ENCODE measurements around the gene DCAF4.
"Not testable (repeated sequence)": the region's sequence is repeated elsewhere in the genome, so short reads cannot be mapped to it uniquely, and the experiment has no call there.

Gene DCAF4

DNA sequence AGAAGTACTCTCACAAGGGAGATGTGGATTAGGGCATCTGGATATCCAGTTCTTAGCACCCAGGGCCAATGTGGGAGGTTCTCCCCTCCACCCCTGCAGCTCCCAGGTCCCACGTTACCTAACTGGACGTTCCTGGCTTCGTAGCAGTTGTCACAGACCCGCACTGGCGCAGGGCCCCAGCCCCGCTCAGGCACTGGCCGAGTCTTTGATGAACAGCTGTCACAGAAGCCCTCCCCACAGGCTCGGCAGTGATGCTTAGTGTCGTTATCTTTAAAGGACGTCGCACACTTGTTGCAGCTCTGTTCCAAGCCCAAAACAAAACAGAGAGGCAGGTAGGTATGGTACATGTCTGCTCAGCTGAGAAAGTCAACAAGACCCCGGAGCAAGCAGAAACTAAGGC lies 48.4 kb downstream of the DCAF4 start:
- DNase-seq: no peak

DNA sequence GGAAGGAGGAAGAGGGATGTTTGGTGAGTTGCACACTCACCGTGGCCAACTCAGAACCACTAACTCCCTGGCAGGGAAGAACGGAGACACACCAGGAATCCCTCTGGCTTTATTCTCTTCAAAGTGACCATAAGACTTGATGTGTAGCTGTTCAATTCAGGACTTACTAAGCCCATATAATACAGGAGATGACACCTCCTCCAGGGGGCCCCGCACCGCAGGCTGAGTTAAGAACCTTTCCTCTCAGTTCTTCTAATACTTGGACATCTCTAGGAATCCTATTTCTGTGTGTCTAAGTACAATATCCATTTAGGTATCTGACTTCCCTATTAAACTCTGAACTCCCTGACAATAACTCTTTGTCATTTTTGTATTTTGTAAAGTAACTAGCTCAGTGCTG lies 49.5 kb downstream of the DCAF4 start:
- peak in 1 of 2 experiments; percentile 4 for DNase-seq

DNA sequence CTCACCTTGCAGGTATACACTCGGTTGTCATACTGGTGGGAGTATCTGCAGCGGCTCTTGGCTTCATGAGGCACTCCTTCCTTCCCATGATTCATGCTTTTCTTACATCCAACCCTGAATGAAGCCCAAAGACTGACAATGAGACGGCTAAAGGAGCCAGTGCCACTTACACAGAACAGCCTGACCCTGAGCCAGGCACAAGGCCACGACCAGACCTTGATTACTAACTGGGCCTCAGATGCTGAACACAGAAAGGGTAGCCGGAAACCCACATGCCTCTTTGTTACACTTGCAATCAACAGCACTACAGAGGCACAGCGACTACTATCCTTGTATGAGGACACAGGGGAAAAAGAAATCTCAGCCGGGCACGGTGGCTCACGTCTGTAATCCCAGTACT lies 52.6 kb downstream of the DCAF4 start:
- DNase-seq: no peak

DNA sequence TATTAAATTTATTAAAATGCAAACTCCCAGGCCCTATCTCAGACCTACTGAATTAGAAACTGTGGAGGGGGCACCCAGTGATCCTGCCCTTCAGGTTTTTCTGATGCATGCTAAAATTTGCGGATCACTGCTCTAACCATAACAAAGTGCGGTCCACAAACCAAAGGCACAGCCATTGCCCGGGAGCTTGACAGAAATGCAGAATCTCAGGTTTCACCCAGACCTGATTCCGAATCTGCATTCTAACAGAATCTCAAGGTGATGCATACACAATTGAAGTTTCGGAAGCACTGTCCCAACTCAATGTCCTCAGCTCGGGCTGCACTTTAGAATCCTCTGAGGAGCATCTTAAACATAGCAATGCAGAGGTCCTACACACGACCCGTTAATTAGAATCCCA lies 54.6 kb downstream of the DCAF4 start:
- DNase-seq: no peak

DNA sequence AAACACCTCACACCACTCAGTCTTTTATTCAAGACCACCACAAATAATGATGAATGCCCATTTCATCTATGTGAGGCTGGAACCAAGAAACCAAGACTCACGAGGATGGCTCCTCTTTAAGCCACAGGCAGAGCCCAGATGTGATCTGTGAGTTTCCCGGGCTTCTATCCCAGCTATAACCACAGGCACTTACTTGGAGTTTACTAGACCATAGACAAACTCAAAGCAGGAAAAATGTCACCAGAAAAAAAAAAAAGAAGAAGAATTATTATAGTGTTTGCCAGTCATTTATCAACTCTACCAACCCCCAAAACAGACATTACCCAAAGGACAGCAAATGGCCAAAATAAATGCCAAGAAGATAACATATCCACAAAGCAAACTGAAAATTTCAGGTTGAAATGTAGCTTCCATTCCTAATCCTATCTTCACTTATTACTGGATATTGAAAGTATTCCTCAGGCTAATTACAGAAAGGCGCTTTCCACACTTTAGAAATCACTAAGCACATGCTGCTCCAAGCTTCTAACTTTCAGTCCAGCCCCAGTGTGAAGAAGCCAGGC lies 56.0 kb downstream of the DCAF4 start:
- no peak for DNase-seq

DNA sequence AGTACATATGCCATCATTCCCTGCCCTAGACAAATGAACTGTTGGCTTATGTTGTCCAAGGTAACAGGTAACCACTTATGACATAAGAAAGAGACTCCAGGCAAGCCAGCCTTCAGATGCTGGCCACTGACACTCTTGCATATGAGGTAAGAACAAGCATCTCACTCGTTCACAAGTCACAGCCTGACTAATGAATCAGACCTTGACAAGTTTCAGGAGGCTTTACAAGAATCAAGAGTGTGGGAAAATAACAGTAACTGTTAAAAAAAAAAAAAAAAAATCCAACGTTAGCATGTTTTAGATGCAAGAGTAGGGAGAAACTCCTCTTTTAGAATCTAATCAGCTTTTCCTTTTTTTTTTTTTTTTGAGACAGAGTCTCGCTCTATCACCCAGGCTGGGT lies 60.0 kb downstream of the DCAF4 start:
- no peak for DNase-seq

DNA sequence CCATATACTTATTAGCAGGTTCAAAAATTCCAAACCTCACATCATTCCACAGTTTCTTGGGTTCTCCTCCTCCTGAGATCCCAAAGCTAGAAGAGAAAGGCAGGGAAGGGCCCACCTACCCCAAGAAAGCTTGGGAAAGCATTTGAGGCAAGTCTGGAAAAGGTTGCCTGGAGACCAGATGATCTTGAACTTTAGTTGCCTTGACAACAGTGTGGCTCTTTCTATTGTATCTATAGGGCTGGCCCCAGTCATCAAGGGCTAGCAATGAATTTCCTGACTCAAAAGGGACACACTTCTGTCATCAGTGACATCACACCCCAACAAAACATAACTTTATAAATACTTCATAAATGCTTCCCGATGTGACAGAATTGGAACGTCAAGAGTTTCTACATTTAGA lies 60.6 kb downstream of the DCAF4 start:
- DNase-seq: no peak

DNA sequence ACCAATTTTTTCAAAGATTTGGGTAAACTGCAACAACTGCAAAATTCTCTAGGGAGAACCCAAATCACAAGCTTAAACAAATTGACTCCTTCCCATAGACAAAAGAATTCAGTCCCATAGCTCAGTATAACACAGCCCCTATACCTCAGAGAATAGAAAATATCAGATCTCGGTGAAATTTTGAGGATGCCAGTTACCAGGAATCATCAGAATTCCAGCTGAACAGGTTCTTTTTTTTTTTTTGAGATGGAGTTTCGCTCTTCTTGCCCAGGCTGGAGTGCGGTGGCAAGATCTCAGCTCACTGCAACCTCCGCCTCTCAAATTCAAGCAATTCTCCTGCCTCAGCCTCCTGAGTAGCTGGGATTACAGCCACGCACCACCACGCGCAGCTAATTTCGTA lies 63.9 kb downstream of the DCAF4 start:
- no peak for DNase-seq

DNA sequence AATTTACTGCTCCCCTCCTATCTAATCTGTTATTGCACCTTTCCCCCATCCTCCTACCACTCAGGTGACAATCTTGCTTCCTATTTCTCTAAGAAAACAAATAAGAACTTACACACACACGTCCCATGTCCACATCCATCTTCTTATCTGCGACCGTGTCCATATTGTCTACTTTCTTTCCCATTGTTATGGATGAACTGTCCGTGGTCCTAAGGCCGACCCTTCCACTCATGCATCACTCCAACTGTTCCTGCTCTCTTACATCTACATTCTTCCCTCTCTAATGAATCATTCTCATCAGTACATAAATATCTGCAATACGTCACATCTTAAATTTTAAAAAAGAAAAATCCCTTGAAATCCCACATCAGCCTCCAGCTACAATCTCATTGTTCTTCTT lies 70.7 kb downstream of the DCAF4 start:
- no peak for DNase-seq

DNA sequence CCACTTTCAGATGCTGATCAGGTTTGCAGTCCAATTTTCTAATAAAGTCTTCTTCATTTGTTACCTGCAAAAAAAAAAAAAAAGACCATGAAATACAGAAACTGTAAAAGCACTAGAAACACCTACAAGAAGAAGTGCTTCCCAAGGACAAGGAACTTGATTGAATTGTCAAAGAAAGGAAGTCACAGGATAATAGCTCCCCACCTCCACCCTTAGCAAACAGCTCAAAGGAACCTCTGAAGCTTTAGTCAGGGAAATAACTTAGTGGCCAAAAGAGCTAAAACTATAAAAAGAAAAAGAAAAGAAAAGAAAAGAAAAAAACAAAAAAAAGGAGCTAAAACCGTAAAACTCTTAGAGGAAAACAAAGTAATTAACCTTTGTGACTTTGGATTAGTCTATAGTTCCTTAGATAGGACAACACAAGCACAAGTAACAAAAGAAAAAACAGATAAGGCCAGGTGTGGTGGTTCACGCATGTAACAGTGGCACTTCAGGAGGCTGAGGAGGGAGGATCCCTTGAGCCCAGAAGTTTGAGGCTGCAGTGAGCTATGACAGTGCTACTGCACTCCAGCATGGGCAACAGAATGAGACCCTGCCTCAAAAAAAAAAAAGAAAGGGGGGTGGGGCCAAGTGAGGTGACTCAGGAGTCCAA lies 72.1 kb downstream of the DCAF4 start:
- no peak for DNase-seq

DNA sequence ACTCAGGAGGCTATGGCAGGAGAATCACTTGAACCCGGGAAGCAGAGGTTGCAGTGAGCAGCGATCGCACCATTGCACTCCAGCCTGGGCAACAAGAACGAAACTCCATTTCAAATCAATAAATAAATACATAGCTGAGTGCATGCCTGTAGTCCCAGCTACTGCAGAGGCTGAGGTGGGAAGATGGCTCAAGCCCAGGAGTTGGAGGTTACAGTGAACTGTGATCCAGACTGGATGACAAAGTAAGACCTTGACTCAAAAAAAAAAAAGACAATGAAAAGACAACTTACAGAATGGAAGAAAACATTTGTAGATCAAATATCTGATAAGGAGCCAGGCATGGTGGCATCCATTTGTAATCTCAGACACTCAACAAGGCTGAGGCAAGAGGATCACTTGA lies 73.1 kb downstream of the DCAF4 start:
- DNase-seq: no peak

DNA sequence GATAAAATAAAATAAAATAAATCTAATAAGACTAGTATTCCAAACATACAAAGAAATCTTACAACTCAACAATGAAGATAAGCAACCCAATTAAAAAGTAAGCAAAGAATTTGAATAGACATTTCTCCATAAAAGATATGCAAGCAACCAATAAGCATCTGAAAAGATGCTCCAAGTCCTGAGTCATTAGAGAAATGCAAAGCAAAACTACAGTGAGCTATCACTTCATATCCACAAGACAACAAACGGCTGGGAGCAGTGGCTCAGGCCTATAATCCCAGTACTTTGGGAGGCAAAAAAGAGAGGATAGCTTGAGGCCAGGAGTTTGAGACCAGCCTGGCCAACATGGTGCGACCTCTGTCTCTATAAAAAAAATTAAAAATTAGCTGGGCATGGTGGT lies 73.8 kb downstream of the DCAF4 start:
- DNase-seq: no peak

DNA sequence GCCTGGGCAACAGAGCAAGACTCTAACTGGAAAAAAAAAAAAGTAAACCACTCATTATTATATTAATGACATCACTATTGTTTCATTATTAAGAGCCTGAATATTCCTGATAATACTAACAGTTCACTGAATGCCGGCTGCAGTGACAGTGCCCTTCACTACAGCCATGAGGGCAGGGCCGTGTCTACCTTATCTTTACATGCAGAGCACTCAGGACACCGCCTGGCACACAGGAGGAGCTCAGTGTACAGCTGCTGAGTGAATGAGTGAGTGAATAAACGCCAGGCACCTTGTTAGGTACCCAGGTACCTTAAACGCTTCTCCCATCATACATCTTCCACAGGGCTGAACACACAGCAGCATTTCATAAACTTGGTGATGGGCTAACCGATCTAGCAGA lies 77.4 kb downstream of the DCAF4 start:
- DNase-seq: no peak

DNA sequence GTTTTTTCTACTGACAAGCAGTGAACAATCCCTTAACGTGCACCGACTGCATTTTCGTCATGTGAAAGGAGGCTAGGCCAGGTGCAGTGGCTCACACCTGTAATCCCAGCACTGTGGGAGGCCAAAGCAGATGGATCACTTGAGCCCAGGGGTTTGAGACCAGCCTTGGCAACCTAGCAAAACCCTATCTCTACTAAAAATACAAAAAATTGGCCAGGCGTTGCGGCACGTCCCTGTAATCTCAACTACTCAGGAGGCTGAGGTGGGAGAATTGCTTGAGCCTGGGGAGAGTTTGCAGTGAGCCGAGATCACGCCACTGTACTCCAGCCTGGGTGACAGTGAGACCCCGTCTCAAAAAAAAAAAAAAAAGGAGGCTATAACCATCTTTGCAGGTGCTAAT lies 78.4 kb downstream of the DCAF4 start:
- not testable (repeated sequence) for DNase-seq

DNA sequence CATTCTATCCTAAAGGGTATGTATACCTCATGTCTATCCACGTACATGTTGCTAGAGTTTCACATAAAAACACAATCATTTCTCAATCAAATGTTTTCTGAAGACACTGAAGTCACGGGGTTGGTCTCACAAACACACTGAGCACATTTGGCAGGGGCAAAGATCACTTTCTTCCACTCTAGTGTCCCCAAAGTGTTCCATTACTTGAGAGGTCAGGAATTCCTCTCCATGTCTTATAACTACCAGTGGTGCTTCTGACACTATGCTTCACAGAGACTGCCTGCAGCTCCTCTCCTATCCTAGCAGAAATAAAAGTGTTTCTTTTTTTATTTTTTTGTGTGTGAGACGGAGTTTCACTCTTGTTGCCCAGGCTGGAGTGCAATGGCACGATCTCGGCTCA lies 81.6 kb downstream of the DCAF4 start:
- no peak for DNase-seq

DNA sequence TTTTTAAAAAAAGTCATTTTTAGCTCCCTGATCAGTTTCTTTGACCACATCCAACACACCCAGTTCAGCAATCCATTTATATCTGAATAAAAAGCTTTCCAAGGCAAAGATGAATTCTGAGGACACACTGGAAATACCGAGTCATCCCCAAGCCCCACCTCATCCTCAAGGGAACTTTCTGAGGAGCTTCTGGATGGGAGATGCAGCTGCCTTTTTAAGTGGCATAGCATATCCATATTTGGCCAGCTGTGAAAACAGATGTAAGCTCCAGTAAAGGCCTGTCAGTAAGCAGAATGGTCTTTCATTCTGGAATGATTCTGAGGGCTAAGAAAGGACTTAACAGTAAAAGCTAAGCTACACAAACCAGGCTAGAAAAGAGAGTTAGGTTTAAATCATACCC lies 82.2 kb downstream of the DCAF4 start:
- DNase-seq: no peak
